Liver (tissue), 3 donors: Measurements from ENCODE around the gene DEPDC4.

Experiments used
- ATF3 ChIP-seq: IDR thresholded peaks from 2 replicates; pipeline ENCODE4 v1.6.1; 2016; ENCODE audit warnings: antibody characterized with exemption
- CTCF ChIP-seq: fragments of 150-350 bp; IDR thresholded peaks from 2 replicates; pipeline ENCODE4 v1.5.1; 2017; ENCODE audit warnings: improper control_type of control experiment, low read depth, low read length; ENCODE audit not compliant: missing input control
- EGR1 ChIP-seq, 2 donors: IDR thresholded peaks; 2 replicates each; pipeline ENCODE4 v1.6.1; 2016 to 2018; ENCODE audit warnings: antibody characterized with exemption in 2 of 2, low read depth in 2 of 2
- GABPA ChIP-seq, 2 donors: IDR thresholded peaks in 1 of 2; conservative IDR thresholded peaks in 1 of 2; 2 replicates each; pipeline ENCODE4 v1.6.1; 2016; ENCODE audit warnings: antibody characterized with exemption in 2 of 2, mild to moderate bottlenecking in 1 of 2, moderate library complexity in 1 of 2
- HNF4A ChIP-seq, 2 donors: conservative IDR thresholded peaks; 2 replicates each; pipeline ENCODE4 v1.6.1; 2016; ENCODE audit warnings: antibody characterized with exemption in 2 of 2, mild to moderate bottlenecking in 2 of 2
- JUND ChIP-seq, 2 donors: IDR thresholded peaks; 2 replicates each; pipeline ENCODE4 v1.6.1; 2016; ENCODE audit warnings: antibody characterized with exemption in 2 of 2
- NR2F2 ChIP-seq: IDR thresholded peaks from 2 replicates; pipeline ENCODE4 v1.6.1; 2016; ENCODE audit warnings: antibody characterized with exemption
- RAD21 ChIP-seq, 2 donors: IDR thresholded peaks; 2 replicates each; pipeline ENCODE4 v1.6.1; 2016; ENCODE audit warnings: antibody characterized with exemption in 2 of 2, mild to moderate bottlenecking in 2 of 2
- REST ChIP-seq: IDR thresholded peaks from 2 replicates; pipeline ENCODE4 v1.6.1; 2016; ENCODE audit warnings: antibody characterized with exemption, mild to moderate bottlenecking
- RXRA ChIP-seq, 2 donors: IDR thresholded peaks; 2 replicates each; pipeline ENCODE4 v1.6.1; 2017 to 2018; ENCODE audit warnings: antibody characterized with exemption in 2 of 2, mild to moderate bottlenecking in 1 of 2
- SP1 ChIP-seq: IDR thresholded peaks from 2 replicates; pipeline ENCODE4 v1.6.1; 2018; ENCODE audit warnings: antibody characterized with exemption, mild to moderate bottlenecking
- TAF1 ChIP-seq: conservative IDR thresholded peaks from 2 replicates; pipeline ENCODE4 v1.6.1; 2016; ENCODE audit warnings: antibody characterized with exemption, mild to moderate bottlenecking
- YY1 ChIP-seq: IDR thresholded peaks from 2 replicates; pipeline ENCODE4 v1.6.1; 2016; ENCODE audit warnings: antibody characterized with exemption, mild to moderate bottlenecking
- ZBTB33 ChIP-seq: IDR thresholded peaks from 2 replicates; pipeline ENCODE4 v1.6.1; 2016; ENCODE audit warnings: antibody characterized with exemption
- donor health status: healthy.
- donor health status: healthy.

GRCh38 chr12:100214518-100214917 lies 52.4 kb downstream of the DEPDC4 start:
- TF ChIP-seq CTCF (no peak), YY1 (no peak), REST (no peak), GABPA (IDR thresholded peaks at IDR 0.05 in 1 of 2, conservative IDR thresholded peaks at IDR 0.05 in 1 of 2) (no peak), NR2F2 (no peak), RAD21 (IDR thresholded peaks at IDR 0.05) (no peak), EGR1 (IDR thresholded peaks at IDR 0.05; ENCODE audit: low read depth in 2 of 2) (no peak), HNF4A (conservative IDR thresholded peaks at IDR 0.05) (peak in 1 of 2 donors; percentile 4), JUND (IDR thresholded peaks at IDR 0.05) (no peak), RXRA (IDR thresholded peaks at IDR 0.05) (no peak), TAF1 (no peak), SP1 (no peak), ATF3 (no peak), ZBTB33 (no peak)
